ENCODE measurements around the gene GALNT13.

- TF ChIP-seq ZNF274 (IDR thresholded peaks at IDR 0.05; ENCODE audit: low read depth, low read length) (no peak), YY1 (IDR thresholded peaks at IDR 0.05; ENCODE audit: insufficient read depth, insufficient read length) (no peak)
Observed at GRCh38 chr2:154488801-154489200, 617.1 kb downstream of the GALNT13 start.

All from NT2/D1 (cell line).